Suprapubic skin (tissue), 3 donors: ENCODE results near the gene OCLN.

Experiments used
- CTCF ChIP-seq, 2 donors: fragments of 200-600 bp in 1 of 2; fragments of 450-650 bp in 1 of 2; sonication (generic) in 1 of 2; IDR thresholded peaks; one replicate each; pipeline ENCODE4 v1.5.1; 2016 to 2019; ENCODE audit warnings: antibody characterized with exemption in 2 of 2, mild to moderate bottlenecking in 1 of 2, moderate library complexity in 1 of 2
- EP300 ChIP-seq: sonication (generic); formaldehyde crosslinking; IDR thresholded peaks from one replicate; pipeline ENCODE4 v1.6.1; 2017; ENCODE audit warnings: antibody characterized with exemption
- POLR2A ChIP-seq, 2 donors: fragments of 450-650 bp; IDR thresholded peaks; one replicate each; pipeline ENCODE4 v1.6.1; 2017; ENCODE audit warnings: antibody characterized with exemption in 2 of 2, mild to moderate bottlenecking in 2 of 2, moderate library complexity in 2 of 2

GRCh38 chr5:69522035-69522434 lies 29.4 kb downstream of the OCLN start:
- TF ChIP-seq CTCF (IDR thresholded peaks at IDR 0.05) = no peak
- no peak for TF ChIP-seq POLR2A (IDR thresholded peaks at IDR 0.05)
- no peak for TF ChIP-seq EP300
